Activated B cell treated with CpG ODN at 0.5 μM for 24 hours (primary cell): ENCODE measurements around the gene TUBGCP3. TPM values are rescaled to one million over a fixed set of nuclear protein-coding genes. Genes with fewer than 3 reads are reported as not detected.

Experiments used
- ATAC-seq: fragments of 200-7000 bp; cut with Tn5 transposase; one replicate; pipeline ENCODE4 v1.10.0; 2021; ENCODE audit warnings: low read depth, mild to moderate bottlenecking, moderate library complexity
- CTCF ChIA-PET: fragments of 350-600 bp; sonication (Branson Sonifier 250); formaldehyde crosslinking; loops from one replicate; lab custom pipeline; 2021; ENCODE audit warnings: antibody characterized with exemption; lab: Charles Lee
- POLR2A ChIA-PET: fragments of 350-600 bp; sonication (Branson Sonifier 250); formaldehyde crosslinking; loops from one replicate; lab custom pipeline; 2021; ENCODE audit warnings: antibody characterized with exemption; lab: Charles Lee
- DNase-seq: peaks from one replicate; pipeline ENCODE4 v3.0.0; 2022
- H3K27ac Mint-ChIP-seq: one replicate; pipeline ENCODE4 v1.8.0; 2020; ENCODE audit warnings: mixed read lengths
- H3K27me3 Mint-ChIP-seq: one replicate; pipeline ENCODE4 v1.8.0; 2021; ENCODE audit warnings: mixed read lengths
- H3K36me3 Mint-ChIP-seq: one replicate; pipeline ENCODE4 v1.8.0; 2021; ENCODE audit warnings: low read depth, mixed read lengths
- H3K4me1 Mint-ChIP-seq: one replicate; pipeline ENCODE4 v1.8.0; 2021; ENCODE audit warnings: mixed read lengths
- H3K4me3 Mint-ChIP-seq: one replicate; pipeline ENCODE4 v1.8.0; 2020; ENCODE audit warnings: mild to moderate bottlenecking, mixed read lengths
- H3K9me3 Mint-ChIP-seq: one replicate; pipeline ENCODE4 v1.8.0; 2020; ENCODE audit warnings: mixed read lengths
- intact Hi-C: fragments of 100-400 bp; cut with micrococcal nuclease; formaldehyde crosslinking; loops from one replicate; pipeline ENCODE4 v1.15.1; 2024
- total RNA-seq: library from RNA; stranded (reverse); gene quantifications from 2 replicates; pipeline ENCODE4 v1.2.3, GENCODE V29; 2022
- TF ChIP-seq, protein P1 (sequence below): fragments of 200-600 bp; IDR thresholded peaks from one replicate; pipeline ENCODE4 v1.8.0; 2022; ENCODE audit warnings: antibody characterized with exemption, mild to moderate bottlenecking

Gene TUBGCP3
- total RNA-seq, 1 donor from 2014 or later, result 57.4 TPM

DNA sequence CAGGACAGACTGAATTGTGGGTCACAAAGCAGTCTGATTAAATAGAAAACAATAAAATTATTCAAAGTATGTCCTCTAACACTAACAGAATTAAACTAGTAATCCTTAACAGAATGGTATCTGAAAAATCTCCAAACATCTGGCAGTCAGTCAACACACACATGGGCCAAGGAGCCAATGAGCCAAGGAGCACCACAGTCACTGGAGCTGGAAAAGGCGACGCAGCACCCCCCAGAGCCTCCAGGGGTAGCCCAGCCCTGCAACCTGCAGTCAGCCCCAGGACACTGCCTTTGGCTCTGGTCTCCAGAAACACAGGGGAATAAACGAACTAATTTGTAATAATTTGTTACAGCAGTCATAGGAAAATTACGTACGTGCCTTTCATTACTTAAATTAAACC lies 12.3 kb downstream of the TUBGCP3 start:
- H3K27ac Mint-ChIP-seq, result no peak overlapping the region
- no peak for DNase-seq
- no peak for ATAC-seq
- ChIA-PET POLR2A (no interaction called here), CTCF (no interaction called here)
- TF ChIP-seq, protein P1, sequence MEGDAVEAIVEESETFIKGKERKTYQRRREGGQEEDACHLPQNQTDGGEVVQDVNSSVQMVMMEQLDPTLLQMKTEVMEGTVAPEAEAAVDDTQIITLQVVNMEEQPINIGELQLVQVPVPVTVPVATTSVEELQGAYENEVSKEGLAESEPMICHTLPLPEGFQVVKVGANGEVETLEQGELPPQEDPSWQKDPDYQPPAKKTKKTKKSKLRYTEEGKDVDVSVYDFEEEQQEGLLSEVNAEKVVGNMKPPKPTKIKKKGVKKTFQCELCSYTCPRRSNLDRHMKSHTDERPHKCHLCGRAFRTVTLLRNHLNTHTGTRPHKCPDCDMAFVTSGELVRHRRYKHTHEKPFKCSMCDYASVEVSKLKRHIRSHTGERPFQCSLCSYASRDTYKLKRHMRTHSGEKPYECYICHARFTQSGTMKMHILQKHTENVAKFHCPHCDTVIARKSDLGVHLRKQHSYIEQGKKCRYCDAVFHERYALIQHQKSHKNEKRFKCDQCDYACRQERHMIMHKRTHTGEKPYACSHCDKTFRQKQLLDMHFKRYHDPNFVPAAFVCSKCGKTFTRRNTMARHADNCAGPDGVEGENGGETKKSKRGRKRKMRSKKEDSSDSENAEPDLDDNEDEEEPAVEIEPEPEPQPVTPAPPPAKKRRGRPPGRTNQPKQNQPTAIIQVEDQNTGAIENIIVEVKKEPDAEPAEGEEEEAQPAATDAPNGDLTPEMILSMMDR, result no peak
- H3K36me3 Mint-ChIP-seq, result peaks cover 17% of the 10 kb centered on the region
- H3K9me3 Mint-ChIP-seq, result no peaks in the 10 kb centered on the region
- H3K4me1 Mint-ChIP-seq, result peaks cover 55% of the 10 kb centered on the region
- H3K4me3 Mint-ChIP-seq, result no peak overlapping the region
- intact Hi-C loops, result no loop called here
- no peaks in the 10 kb centered on the region for H3K27me3 Mint-ChIP-seq

DNA sequence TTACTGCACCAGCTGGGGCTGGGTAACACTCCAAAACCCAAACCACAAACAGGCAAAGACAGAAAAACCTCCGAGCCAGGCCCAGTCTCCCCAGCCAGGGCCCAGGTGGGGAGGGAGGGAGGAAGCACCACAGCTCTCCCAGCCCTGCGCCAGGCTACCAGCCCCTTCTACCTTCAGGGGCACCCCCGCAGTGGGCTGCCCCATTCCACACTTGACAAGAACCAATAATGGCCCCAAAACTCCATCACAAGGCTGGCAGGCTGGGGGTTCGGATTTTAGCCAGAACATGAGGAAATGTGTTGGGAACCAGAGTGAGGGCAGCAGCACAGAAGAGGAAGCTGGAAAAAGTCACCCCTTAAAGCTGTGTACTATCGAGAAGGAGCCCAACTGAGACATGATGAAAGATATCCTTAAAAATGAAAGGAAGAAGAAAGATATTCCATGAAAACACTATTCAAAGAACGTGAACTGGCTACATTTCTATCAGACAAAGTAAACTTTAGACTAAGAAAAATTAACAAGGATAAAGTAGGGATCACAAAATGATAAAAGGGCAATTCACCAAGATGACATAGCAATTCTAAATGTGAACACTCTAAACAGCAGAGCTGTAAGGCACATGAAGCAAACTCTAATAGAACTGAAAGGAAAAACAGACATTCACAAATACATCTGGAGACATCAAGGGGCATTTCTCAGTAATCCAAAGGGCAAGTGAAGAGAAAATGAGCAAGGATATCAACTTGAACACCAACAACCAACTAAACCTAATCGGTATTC lies 12.9 kb downstream of the TUBGCP3 start:
- Mint-ChIP-seq H3K27ac (no peak overlapping the region), H3K9me3 (no peaks in the 10 kb centered on the region), H3K27me3 (no peaks in the 10 kb centered on the region), H3K36me3 (peaks cover 17% of the 10 kb centered on the region), H3K4me1 (peaks cover 55% of the 10 kb centered on the region), H3K4me3 (no peak overlapping the region)
- ChIA-PET CTCF (no interaction called here), POLR2A (no interaction called here)
- intact Hi-C loops, result no loop called here
- DNase-seq (no peak), ATAC-seq (no peak)
- TF ChIP-seq, protein P1, result no peak

DNA sequence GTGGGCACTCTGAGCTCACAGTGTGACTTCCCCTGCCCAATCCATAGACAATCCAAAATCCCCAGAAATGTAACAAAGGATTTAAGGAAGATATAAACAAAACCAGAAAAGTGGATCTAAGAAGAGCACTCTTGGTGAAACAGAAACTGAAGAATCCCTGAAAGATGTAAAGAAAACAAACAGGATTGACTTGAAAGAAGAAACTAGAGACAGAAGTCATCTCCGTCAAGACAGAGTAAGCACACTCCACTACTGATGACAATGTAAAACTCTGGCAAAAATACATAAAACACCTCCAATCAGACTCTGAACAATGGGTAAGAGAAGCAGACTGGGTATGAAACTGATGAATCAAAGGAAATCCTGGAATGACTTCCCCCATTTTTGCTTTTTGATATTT lies 13.5 kb downstream of the TUBGCP3 start:
- DNase-seq (no peak), ATAC-seq (no peak)
- ChIA-PET CTCF (no interaction called here), POLR2A (interaction anchor here (1.1 kb wide), 1 partner anchor 13 kb away, joined by 3 read pairs; the partner anchor contains the start of gene TUBGCP3)
- Mint-ChIP-seq H3K9me3 (no peaks in the 10 kb centered on the region), H3K36me3 (peaks cover 16% of the 10 kb centered on the region), H3K4me1 (peaks cover 51% of the 10 kb centered on the region), H3K27ac (no peak overlapping the region), H3K4me3 (no peak overlapping the region), H3K27me3 (no peaks in the 10 kb centered on the region)
- TF ChIP-seq, protein P1, result no peak
- intact Hi-C loops, result no loop called here

DNA sequence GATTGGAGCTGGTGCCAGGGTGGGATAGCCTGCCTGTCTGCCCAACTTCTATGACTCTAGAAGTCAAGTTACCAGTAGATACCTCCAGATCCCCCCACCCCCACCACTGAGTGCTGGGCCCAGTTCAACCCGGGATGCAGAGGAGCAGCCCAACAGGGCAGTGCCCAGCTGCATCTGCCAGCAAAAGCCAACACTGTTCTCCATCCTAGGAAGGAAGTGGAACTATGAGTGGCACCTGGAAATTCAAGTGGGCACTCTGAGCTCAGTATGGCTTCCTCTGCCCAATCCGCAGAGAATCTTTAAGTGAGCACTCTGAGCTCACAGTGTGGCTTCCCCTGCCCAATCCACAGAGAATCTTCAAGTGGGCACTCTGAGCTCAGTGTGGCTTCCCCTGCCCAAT lies 14.2 kb downstream of the TUBGCP3 start:
- ATAC-seq (no peak), DNase-seq (no peak)
- H3K4me3 Mint-ChIP-seq, result no peak overlapping the region
- H3K4me1 Mint-ChIP-seq, result peaks cover 48% of the 10 kb centered on the region
- H3K27ac Mint-ChIP-seq, result no peak overlapping the region
- POLR2A ChIA-PET, result interaction anchor here (1.1 kb wide), 1 partner anchor 14 kb away, joined by 3 read pairs; the partner anchor contains the start of gene TUBGCP3
- H3K27me3 Mint-ChIP-seq, result no peaks in the 10 kb centered on the region
- TF ChIP-seq, protein P1, result no peak
- H3K36me3 Mint-ChIP-seq, result peaks cover 21% of the 10 kb centered on the region
- no peaks in the 10 kb centered on the region for H3K9me3 Mint-ChIP-seq
- CTCF ChIA-PET, result interaction anchor here (1.0 kb wide), 1 partner anchor 14 kb away, joined by 3 read pairs; the partner anchor contains the start of gene TUBGCP3
- intact Hi-C loops, result no loop called here

DNA sequence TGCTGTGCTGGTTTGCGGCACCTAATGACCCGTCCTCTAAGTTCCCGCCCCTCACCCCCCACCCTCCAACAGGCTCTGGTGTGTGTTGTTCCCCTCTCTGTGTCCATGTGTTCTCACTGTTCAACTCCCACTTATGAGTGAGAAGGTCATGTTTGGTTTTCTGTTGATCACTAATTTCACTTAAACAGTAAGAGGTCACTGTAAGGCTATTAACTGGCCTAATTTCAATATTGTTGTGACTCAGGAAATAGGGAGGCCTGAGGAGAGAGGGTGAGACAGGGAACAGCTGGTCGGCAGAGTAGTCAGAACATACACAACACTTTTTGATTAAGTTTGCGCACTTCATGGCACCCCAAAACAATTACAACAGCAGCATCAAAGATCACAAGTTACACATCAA lies 15.6 kb downstream of the TUBGCP3 start:
- CTCF ChIA-PET, result no interaction called here
- DNase-seq (no peak), ATAC-seq (no peak)
- Mint-ChIP-seq H3K4me3 (no peak overlapping the region), H3K27ac (no peak overlapping the region), H3K4me1 (peaks cover 45% of the 10 kb centered on the region), H3K27me3 (no peaks in the 10 kb centered on the region), H3K36me3 (peaks cover 27% of the 10 kb centered on the region), H3K9me3 (no peaks in the 10 kb centered on the region)
- intact Hi-C loops, result no loop called here
- TF ChIP-seq, protein P1, result no peak
- POLR2A ChIA-PET, result no interaction called here
